ENCODE results near the gene CRISP2.
"Not testable (repeated sequence)": the region's sequence is repeated elsewhere in the genome, so short reads cannot be mapped to it uniquely, and the experiment has no call there.

DNA sequence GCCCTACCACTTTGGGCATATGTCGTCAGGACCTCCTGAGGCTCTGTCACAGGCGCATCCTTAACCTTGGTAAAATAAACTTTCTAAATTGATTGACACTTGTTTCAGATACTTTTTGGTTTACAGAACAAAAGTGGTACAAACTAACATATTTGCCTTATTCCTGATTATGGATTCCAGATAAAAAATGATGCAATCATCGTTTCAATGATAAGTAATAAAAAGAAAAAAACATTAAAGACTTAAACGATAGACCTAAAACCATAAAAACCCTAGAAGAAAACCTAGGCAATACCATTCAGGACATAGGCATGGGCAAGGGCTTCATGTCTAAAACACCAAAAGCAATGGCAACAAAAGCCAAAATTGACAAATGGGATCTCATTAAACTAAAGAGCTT, 10.6 kb upstream of the CRISP2 start:
- TF ChIP-seq, protein P1, sequence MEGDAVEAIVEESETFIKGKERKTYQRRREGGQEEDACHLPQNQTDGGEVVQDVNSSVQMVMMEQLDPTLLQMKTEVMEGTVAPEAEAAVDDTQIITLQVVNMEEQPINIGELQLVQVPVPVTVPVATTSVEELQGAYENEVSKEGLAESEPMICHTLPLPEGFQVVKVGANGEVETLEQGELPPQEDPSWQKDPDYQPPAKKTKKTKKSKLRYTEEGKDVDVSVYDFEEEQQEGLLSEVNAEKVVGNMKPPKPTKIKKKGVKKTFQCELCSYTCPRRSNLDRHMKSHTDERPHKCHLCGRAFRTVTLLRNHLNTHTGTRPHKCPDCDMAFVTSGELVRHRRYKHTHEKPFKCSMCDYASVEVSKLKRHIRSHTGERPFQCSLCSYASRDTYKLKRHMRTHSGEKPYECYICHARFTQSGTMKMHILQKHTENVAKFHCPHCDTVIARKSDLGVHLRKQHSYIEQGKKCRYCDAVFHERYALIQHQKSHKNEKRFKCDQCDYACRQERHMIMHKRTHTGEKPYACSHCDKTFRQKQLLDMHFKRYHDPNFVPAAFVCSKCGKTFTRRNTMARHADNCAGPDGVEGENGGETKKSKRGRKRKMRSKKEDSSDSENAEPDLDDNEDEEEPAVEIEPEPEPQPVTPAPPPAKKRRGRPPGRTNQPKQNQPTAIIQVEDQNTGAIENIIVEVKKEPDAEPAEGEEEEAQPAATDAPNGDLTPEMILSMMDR (IDR thresholded peaks at IDR 0.05) = not testable (repeated sequence)
- not testable (repeated sequence) for TF ChIP-seq POLR2A, POLR2AphosphoS5 (IDR thresholded peaks at IDR 0.05)

Measured in breast epithelium (tissue), 3 donors.